ENCODE results near the gene TMEM60.

TMEM60 gene

DNA sequence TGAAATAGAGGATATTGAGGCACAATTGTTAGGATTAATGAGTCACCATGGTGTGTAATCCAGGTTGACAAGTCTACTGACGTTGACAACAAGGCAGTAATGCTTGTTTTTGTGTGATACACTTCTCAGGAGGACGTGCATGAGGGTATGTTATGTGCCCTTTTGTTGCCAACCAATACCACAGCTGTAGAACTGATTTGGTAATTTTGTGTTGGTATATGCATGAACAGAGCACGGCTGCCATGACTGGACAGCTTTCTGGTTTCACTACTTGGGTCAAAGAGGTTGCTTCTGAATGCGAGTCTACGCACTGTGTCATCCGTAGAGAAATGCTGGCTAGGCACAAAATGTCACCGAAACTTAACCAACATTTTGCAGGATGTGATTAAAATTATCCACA lies 33.2 kb upstream of the TMEM60 start:
- Histone ChIP-seq H3K9ac (ENCODE audit: low read depth in 1 of 2, low read length in 2 of 2) (no peak overlapping the region), H3K36me3 (ENCODE audit: control insufficient read depth in 1 of 2, insufficient read depth in 2 of 2, low read length in 2 of 2) (no peaks in the 10 kb centered on the region), H3K9me3 (ENCODE audit: control insufficient read depth in 1 of 2, low read length in 2 of 2) (no peaks in the 10 kb centered on the region), H3K27me3 (ENCODE audit: control insufficient read depth in 1 of 2, insufficient read depth in 2 of 2, low read length in 2 of 2) (no peaks in the 10 kb centered on the region), H3K4me3 (ENCODE audit: low read depth in 1 of 2, low read length in 2 of 2) (no peak overlapping the region), H3K4me1 (ENCODE audit: control insufficient read depth in 1 of 2, insufficient read depth in 2 of 2, low read length in 2 of 2) (no peaks in the 10 kb centered on the region), H3K27ac (ENCODE audit: low read depth, low read length) (no peak overlapping the region)

DNA sequence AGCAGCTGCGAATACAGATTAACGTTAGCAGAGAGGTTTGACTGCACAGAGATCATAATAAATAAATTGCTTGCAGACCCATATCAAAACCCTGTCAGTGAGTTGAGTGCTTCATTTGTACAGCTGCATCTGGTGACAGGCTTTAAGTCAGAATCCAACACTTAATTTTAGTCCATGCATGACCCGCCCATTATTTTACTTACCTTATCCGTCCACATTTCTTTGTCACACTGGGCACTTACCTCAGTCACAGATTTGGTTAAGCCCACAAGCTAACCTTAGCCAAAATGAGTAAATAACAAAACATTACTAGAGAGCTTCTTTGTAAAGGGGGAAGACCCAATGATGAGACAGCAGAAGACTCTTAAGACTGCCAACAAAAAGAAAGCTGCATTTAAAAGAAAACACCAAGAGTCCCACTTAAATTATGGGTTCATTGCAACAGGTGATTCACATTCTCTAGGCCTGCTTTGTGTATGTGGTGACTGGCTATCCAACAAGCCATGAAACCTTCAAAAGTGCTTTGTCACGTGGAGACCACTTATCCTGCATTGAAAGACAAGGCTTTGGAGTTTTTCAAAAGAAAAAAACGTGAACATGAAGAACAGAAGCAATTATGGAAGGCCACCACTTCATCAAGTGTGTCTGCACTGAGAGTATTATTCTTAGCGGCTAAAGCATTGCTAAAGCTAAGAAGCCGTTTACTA lies 32.6 kb upstream of the TMEM60 start:
- H3K9ac ChIP-seq (ENCODE audit: low read depth in 1 of 2, low read length in 2 of 2), result no peak overlapping the region
- no peaks in the 10 kb centered on the region for H3K36me3 ChIP-seq (ENCODE audit: control insufficient read depth in 1 of 2, insufficient read depth in 2 of 2, low read length in 2 of 2)
- no peak overlapping the region for H3K4me3 ChIP-seq (ENCODE audit: low read depth in 1 of 2, low read length in 2 of 2)
- H3K9me3 ChIP-seq (ENCODE audit: control insufficient read depth in 1 of 2, low read length in 2 of 2), result no peaks in the 10 kb centered on the region
- no peaks in the 10 kb centered on the region for H3K4me1 ChIP-seq (ENCODE audit: control insufficient read depth in 1 of 2, insufficient read depth in 2 of 2, low read length in 2 of 2)
- no peaks in the 10 kb centered on the region for H3K27me3 ChIP-seq (ENCODE audit: control insufficient read depth in 1 of 2, insufficient read depth in 2 of 2, low read length in 2 of 2)
- H3K27ac ChIP-seq (ENCODE audit: low read depth, low read length), result no peak overlapping the region

- Histone ChIP-seq H3K9me3 (ENCODE audit: control insufficient read depth in 1 of 2, low read length in 2 of 2) (no peaks in the 10 kb centered on the region), H3K27me3 (ENCODE audit: control insufficient read depth in 1 of 2, insufficient read depth in 2 of 2, low read length in 2 of 2) (no peaks in the 10 kb centered on the region), H3K36me3 (ENCODE audit: control insufficient read depth in 1 of 2, insufficient read depth in 2 of 2, low read length in 2 of 2) (no peaks in the 10 kb centered on the region), H3K9ac (ENCODE audit: low read depth in 1 of 2, low read length in 2 of 2) (no peak overlapping the region), H3K27ac (ENCODE audit: low read depth, low read length) (no peak overlapping the region), H3K4me3 (ENCODE audit: low read depth in 1 of 2, low read length in 2 of 2) (no peak overlapping the region), H3K4me1 (ENCODE audit: control insufficient read depth in 1 of 2, insufficient read depth in 2 of 2, low read length in 2 of 2) (no peaks in the 10 kb centered on the region)
Measured at GRCh38 chr7:77827999-77828398, 29.8 kb upstream of the TMEM60 start.

DNA sequence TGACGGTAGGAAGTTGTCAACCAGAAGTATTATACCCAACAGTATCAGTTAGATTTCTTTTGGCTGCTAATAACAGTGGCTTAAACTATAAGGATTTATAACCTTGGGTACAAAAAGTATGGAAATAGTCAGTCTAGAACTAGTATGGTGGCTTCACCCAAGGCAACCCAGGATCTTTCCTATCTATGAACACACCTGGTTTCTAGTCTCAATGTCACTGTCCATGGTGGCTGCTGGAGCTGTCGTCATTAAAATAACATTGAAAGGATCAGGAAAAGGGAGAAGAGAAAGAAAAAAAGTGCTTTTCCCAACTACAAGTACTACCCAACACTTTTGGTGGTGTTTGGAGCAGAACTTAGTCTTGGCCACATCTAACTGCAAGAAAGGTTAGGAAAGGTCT lies 28.1 kb upstream of the TMEM60 start:
- Histone ChIP-seq H3K9me3 (ENCODE audit: control insufficient read depth in 1 of 2, low read length in 2 of 2) (peaks cover 13% of the 10 kb centered on the region in 2 donors), H3K4me1 (ENCODE audit: control insufficient read depth in 1 of 2, insufficient read depth in 2 of 2, low read length in 2 of 2) (no peaks in the 10 kb centered on the region), H3K4me3 (ENCODE audit: low read depth in 1 of 2, low read length in 2 of 2) (no peak overlapping the region), H3K36me3 (ENCODE audit: control insufficient read depth in 1 of 2, insufficient read depth in 2 of 2, low read length in 2 of 2) (no peaks in the 10 kb centered on the region), H3K9ac (ENCODE audit: low read depth in 1 of 2, low read length in 2 of 2) (no peak overlapping the region), H3K27me3 (ENCODE audit: control insufficient read depth in 1 of 2, insufficient read depth in 2 of 2, low read length in 2 of 2) (no peaks in the 10 kb centered on the region), H3K27ac (ENCODE audit: low read depth, low read length) (no peak overlapping the region)

DNA sequence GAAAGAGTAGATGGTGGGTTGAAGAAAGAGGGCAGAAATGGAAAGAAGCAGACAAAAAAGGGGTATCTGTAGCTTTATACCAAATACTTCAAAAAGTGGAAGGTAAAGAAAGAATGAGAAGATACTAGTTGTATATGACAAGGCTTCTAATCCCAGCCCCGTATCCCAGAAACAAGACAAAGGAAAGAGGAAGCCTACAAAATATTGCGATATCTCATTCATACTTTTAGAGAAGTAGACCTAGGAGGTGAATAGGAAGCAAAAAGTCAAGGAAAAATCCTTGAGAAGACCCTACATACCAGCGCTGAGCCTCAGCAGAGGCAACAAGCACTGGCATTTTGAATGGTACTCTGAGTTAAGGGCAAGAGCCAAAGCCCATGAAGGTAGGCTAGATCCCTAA lies 26.9 kb upstream of the TMEM60 start:
- Histone ChIP-seq H3K27ac (ENCODE audit: low read depth, low read length) (no peak overlapping the region), H3K4me1 (ENCODE audit: control insufficient read depth in 1 of 2, insufficient read depth in 2 of 2, low read length in 2 of 2) (no peaks in the 10 kb centered on the region), H3K9me3 (ENCODE audit: control insufficient read depth in 1 of 2, low read length in 2 of 2) (peaks cover 18 to 25% of the 10 kb centered on the region in 2 donors), H3K4me3 (ENCODE audit: low read depth in 1 of 2, low read length in 2 of 2) (no peak overlapping the region), H3K27me3 (ENCODE audit: control insufficient read depth in 1 of 2, insufficient read depth in 2 of 2, low read length in 2 of 2) (no peaks in the 10 kb centered on the region), H3K36me3 (ENCODE audit: control insufficient read depth in 1 of 2, insufficient read depth in 2 of 2, low read length in 2 of 2) (peaks cover 0 to 5% of the 10 kb centered on the region in 2 donors), H3K9ac (ENCODE audit: low read depth in 1 of 2, low read length in 2 of 2) (no peak overlapping the region)

GRCh38 chr7:77824636-77825035 lies 26.4 kb upstream of the TMEM60 start:
- Histone ChIP-seq H3K4me3 (ENCODE audit: low read depth in 1 of 2, low read length in 2 of 2) (no peak overlapping the region), H3K9me3 (ENCODE audit: control insufficient read depth in 1 of 2, low read length in 2 of 2) (peaks cover 18 to 25% of the 10 kb centered on the region in 2 donors), H3K4me1 (ENCODE audit: control insufficient read depth in 1 of 2, insufficient read depth in 2 of 2, low read length in 2 of 2) (no peaks in the 10 kb centered on the region), H3K9ac (ENCODE audit: low read depth in 1 of 2, low read length in 2 of 2) (no peak overlapping the region), H3K27ac (ENCODE audit: low read depth, low read length) (no peak overlapping the region), H3K27me3 (ENCODE audit: control insufficient read depth in 1 of 2, insufficient read depth in 2 of 2, low read length in 2 of 2) (no peaks in the 10 kb centered on the region), H3K36me3 (ENCODE audit: control insufficient read depth in 1 of 2, insufficient read depth in 2 of 2, low read length in 2 of 2) (peaks cover 0 to 5% of the 10 kb centered on the region in 2 donors)

GRCh38 chr7:77823787-77824186 lies 25.6 kb upstream of the TMEM60 start:
- no peak overlapping the region for H3K27ac ChIP-seq (ENCODE audit: low read depth, low read length)
- H3K9ac ChIP-seq (ENCODE audit: low read depth in 1 of 2, low read length in 2 of 2), result no peak overlapping the region
- H3K9me3 ChIP-seq (ENCODE audit: control insufficient read depth in 1 of 2, low read length in 2 of 2), result peaks cover 18 to 25% of the 10 kb centered on the region in 2 donors
- no peaks in the 10 kb centered on the region for H3K27me3 ChIP-seq (ENCODE audit: control insufficient read depth in 1 of 2, insufficient read depth in 2 of 2, low read length in 2 of 2)
- no peak overlapping the region for H3K4me3 ChIP-seq (ENCODE audit: low read depth in 1 of 2, low read length in 2 of 2)
- peaks cover 0 to 5% of the 10 kb centered on the region in 2 donors for H3K36me3 ChIP-seq (ENCODE audit: control insufficient read depth in 1 of 2, insufficient read depth in 2 of 2, low read length in 2 of 2)
- H3K4me1 ChIP-seq (ENCODE audit: control insufficient read depth in 1 of 2, insufficient read depth in 2 of 2, low read length in 2 of 2), result no peaks in the 10 kb centered on the region

- H3K4me1 ChIP-seq (ENCODE audit: control insufficient read depth in 1 of 2, insufficient read depth in 2 of 2, low read length in 2 of 2), result no peaks in the 10 kb centered on the region
- H3K27me3 ChIP-seq (ENCODE audit: control insufficient read depth in 1 of 2, insufficient read depth in 2 of 2, low read length in 2 of 2), result no peaks in the 10 kb centered on the region
- no peak overlapping the region for H3K4me3 ChIP-seq (ENCODE audit: low read depth in 1 of 2, low read length in 2 of 2)
Measured at GRCh38 chr7:77822269-77822668, 24.0 kb upstream of the TMEM60 start.

DNA sequence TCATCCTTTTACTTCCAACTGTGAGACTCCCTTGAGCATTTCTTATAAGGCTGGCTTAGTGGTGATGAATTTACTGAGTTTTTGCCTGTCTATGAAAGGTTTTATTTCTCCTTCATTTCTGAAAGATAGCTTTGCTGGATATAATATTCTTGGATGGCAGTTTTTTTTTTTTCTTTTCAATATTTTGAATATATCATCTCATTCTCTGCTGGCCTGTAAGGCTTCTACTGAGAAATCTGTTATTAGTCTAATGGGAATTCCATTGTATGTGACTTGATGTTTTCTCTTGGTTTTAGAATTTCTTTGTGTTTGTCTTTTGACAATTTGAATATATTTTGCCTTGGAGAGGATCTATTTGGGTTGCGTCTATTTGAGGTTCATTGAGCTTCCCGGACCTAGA lies 22.7 kb upstream of the TMEM60 start:
- Histone ChIP-seq H3K36me3 (ENCODE audit: control insufficient read depth in 1 of 2, insufficient read depth in 2 of 2, low read length in 2 of 2) (peaks cover 0 to 5% of the 10 kb centered on the region in 2 donors), H3K27me3 (ENCODE audit: control insufficient read depth in 1 of 2, insufficient read depth in 2 of 2, low read length in 2 of 2) (no peaks in the 10 kb centered on the region), H3K9me3 (ENCODE audit: control insufficient read depth in 1 of 2, low read length in 2 of 2) (peaks cover 20 to 31% of the 10 kb centered on the region in 2 donors), H3K4me1 (ENCODE audit: control insufficient read depth in 1 of 2, insufficient read depth in 2 of 2, low read length in 2 of 2) (no peaks in the 10 kb centered on the region), H3K9ac (ENCODE audit: low read depth in 1 of 2, low read length in 2 of 2) (no peak overlapping the region), H3K27ac (ENCODE audit: low read depth, low read length) (no peak overlapping the region), H3K4me3 (ENCODE audit: low read depth in 1 of 2, low read length in 2 of 2) (no peak overlapping the region)

More at GRCh38 chr7:77822269-77822668, 24.0 kb upstream of the TMEM60 start:
- peaks cover 0 to 5% of the 10 kb centered on the region in 2 donors for H3K36me3 ChIP-seq (ENCODE audit: control insufficient read depth in 1 of 2, insufficient read depth in 2 of 2, low read length in 2 of 2)
- H3K27ac ChIP-seq (ENCODE audit: low read depth, low read length), result no peak overlapping the region
- H3K9ac ChIP-seq (ENCODE audit: low read depth in 1 of 2, low read length in 2 of 2), result no peak overlapping the region
- H3K9me3 ChIP-seq (ENCODE audit: control insufficient read depth in 1 of 2, low read length in 2 of 2), result peaks cover 20 to 27% of the 10 kb centered on the region in 2 donors

- no peak overlapping the region for H3K4me3 ChIP-seq (ENCODE audit: low read depth in 1 of 2, low read length in 2 of 2)
- H3K27ac ChIP-seq (ENCODE audit: low read depth, low read length), result no peak overlapping the region
- peaks cover 20 to 31% of the 10 kb centered on the region in 2 donors for H3K9me3 ChIP-seq (ENCODE audit: control insufficient read depth in 1 of 2, low read length in 2 of 2)
- H3K9ac ChIP-seq (ENCODE audit: low read depth in 1 of 2, low read length in 2 of 2), result no peak overlapping the region
- peaks cover 0 to 5% of the 10 kb centered on the region in 2 donors for H3K36me3 ChIP-seq (ENCODE audit: control insufficient read depth in 1 of 2, insufficient read depth in 2 of 2, low read length in 2 of 2)
- no peaks in the 10 kb centered on the region for H3K27me3 ChIP-seq (ENCODE audit: control insufficient read depth in 1 of 2, insufficient read depth in 2 of 2, low read length in 2 of 2)
- H3K4me1 ChIP-seq (ENCODE audit: control insufficient read depth in 1 of 2, insufficient read depth in 2 of 2, low read length in 2 of 2), result no peaks in the 10 kb centered on the region
Measured at GRCh38 chr7:77819021-77819420, 20.8 kb upstream of the TMEM60 start.
